B cell (primary cell): ENCODE results near the gene CARD10. TPM values are rescaled to one million over a fixed set of nuclear protein-coding genes. Genes with fewer than 3 reads are reported as not detected.

ENCODE experiments used
- ATAC-seq: fragments of 200-7000 bp; cut with Tn5 transposase; one replicate; pipeline ENCODE4 v1.10.0; 2021; ENCODE audit warnings: low read depth, mild to moderate bottlenecking, moderate number of reproducible peaks, moderate library complexity
- CTCF ChIA-PET: fragments of 350-600 bp; sonication (Branson Sonifier 250); formaldehyde crosslinking; loops from one replicate; lab custom pipeline; 2021; ENCODE audit warnings: antibody characterized with exemption, inconsistent platforms; lab: Charles Lee
- POLR2A ChIA-PET: fragments of 350-600 bp; sonication (Branson Sonifier 250); formaldehyde crosslinking; loops from one replicate; lab custom pipeline; 2021; ENCODE audit warnings: antibody characterized with exemption; lab: Charles Lee
- DNase-seq: peaks from one replicate; pipeline ENCODE4 v3.0.0; 2013
- H2AFZ ChIP-seq: 2 replicates; pipeline ENCODE4 v1.6.1; 2012; ENCODE audit warnings: mild to moderate bottlenecking, low read depth, low read length; ENCODE audit not compliant: insufficient read depth, poor library complexity, severe bottlenecking
- H3K27ac ChIP-seq, 2 donors: 1 replicate in 1 of 2; 2 replicates in 1 of 2; pipeline ENCODE4 v1.5.1; 2012 to 2013; ENCODE audit warnings: low read length in 2 of 2, mild to moderate bottlenecking in 2 of 2, moderate library complexity in 1 of 2
- H3K27me3 ChIP-seq, 4 experiments: fragments of 200-600 bp in 1 of 4; sonication (generic) in 1 of 4; replicated peaks in 1 of 4; 1 replicate in 2 of 4; 2 replicates in 2 of 4; pipeline versions ENCODE4 v1.6.1 to v1.7.0; 2013 to 2016; ENCODE audit warnings: low read length in 3 of 4, mild to moderate bottlenecking in 2 of 4, mixed read lengths in 1 of 4, moderate library complexity in 1 of 4; ENCODE audit not compliant: insufficient read depth in 4 of 4, control insufficient read depth in 3 of 4; ENCODE audit errors: control extremely low read depth in 1 of 4
- H3K36me3 ChIP-seq, 2 experiments: replicated peaks in 1 of 2; 1 replicate in 1 of 2; 2 replicates in 1 of 2; pipeline versions ENCODE4 v1.6.1 to v1.7.1; 2013; ENCODE audit warnings: low read length in 1 of 2; ENCODE audit not compliant: insufficient read depth in 2 of 2, control insufficient read depth in 1 of 2; ENCODE audit errors: control extremely low read depth in 1 of 2, extremely low read depth in 1 of 2
- H3K4me1 ChIP-seq, 2 donors: fragments of 200-600 bp in 1 of 2; sonication (generic) in 1 of 2; 1 replicate in 1 of 2; 2 replicates in 1 of 2; pipeline versions ENCODE4 v1.5.1 to v1.6.1; 2013 to 2017; ENCODE audit warnings: low read length in 2 of 2; ENCODE audit not compliant: control insufficient read depth in 2 of 2, insufficient read depth in 2 of 2
- H3K4me2 ChIP-seq: replicated peaks from 2 replicates; pipeline ENCODE3; 2012; ENCODE audit warnings: mild to moderate bottlenecking, low read depth, low read length; ENCODE audit not compliant: poor library complexity, severe bottlenecking
- H3K4me3 ChIP-seq, 5 experiments: fragments of 200-600 bp in 1 of 5; sonication (generic) in 1 of 5; 1 replicate in 3 of 5; 2 replicates in 2 of 5; pipeline versions ENCODE4 v1.5.1 to v1.7.0; 2011 to 2016; ENCODE audit warnings: low read length in 4 of 5, mild to moderate bottlenecking in 4 of 5, low read depth in 2 of 5, control low read depth in 1 of 5, moderate library complexity in 1 of 5; ENCODE audit not compliant: insufficient read depth in 1 of 5; ENCODE audit errors: control extremely low read depth in 1 of 5, extremely low read depth in 1 of 5
- H3K79me2 ChIP-seq: fragments of 200-600 bp; sonication (generic); one replicate; pipeline ENCODE4 v1.6.0; 2016; ENCODE audit warnings: low read length; ENCODE audit not compliant: control insufficient read depth, insufficient read depth
- H3K9ac ChIP-seq: fragments of 200-600 bp; sonication (generic); 2 replicates; pipeline ENCODE4 v1.6.1; 2017; ENCODE audit warnings: mild to moderate bottlenecking, low read length, moderate library complexity
- H3K9me3 ChIP-seq, 3 donors: one replicate each; pipeline versions ENCODE4 v1.6.1 to v1.7.1; 2013; ENCODE audit warnings: low read length in 2 of 3; ENCODE audit not compliant: control insufficient read depth in 2 of 3, insufficient read depth in 1 of 3; ENCODE audit errors: control extremely low read depth in 1 of 3
- H4K20me1 ChIP-seq: 2 replicates; pipeline ENCODE4 v1.6.0; 2012; ENCODE audit warnings: mild to moderate bottlenecking, low read length; ENCODE audit not compliant: insufficient read depth, control insufficient read depth, poor library complexity, severe bottlenecking
- H3K27ac Mint-ChIP-seq: one replicate; pipeline ENCODE4 v1.8.0; 2021; ENCODE audit warnings: mixed read lengths
- H3K27me3 Mint-ChIP-seq: one replicate; pipeline ENCODE4 v1.8.0; 2021; ENCODE audit warnings: mixed read lengths
- H3K4me1 Mint-ChIP-seq: one replicate; pipeline ENCODE4 v1.8.0; 2021; ENCODE audit warnings: mixed read lengths
- H3K4me3 Mint-ChIP-seq: one replicate; pipeline ENCODE4 v1.8.0; 2021; ENCODE audit warnings: mixed read lengths
- H3K9me3 Mint-ChIP-seq: one replicate; pipeline ENCODE4 v1.8.0; 2022; ENCODE audit warnings: mixed read lengths; ENCODE audit not compliant: insufficient read depth
- CTCF ChIP-seq: fragments of 200-600 bp; IDR thresholded peaks from one replicate; pipeline ENCODE4 v1.8.0; 2022; ENCODE audit warnings: antibody characterized with exemption, mild to moderate bottlenecking
- EZH2 ChIP-seq: IDR thresholded peaks from 2 replicates; pipeline ENCODE4 v1.6.1; 2012; ENCODE audit warnings: borderline replicate concordance, low read depth, mild to moderate bottlenecking, moderate library complexity, low read length; ENCODE audit not compliant: insufficient read depth, poor library complexity, severe bottlenecking
- WGBS: methylation state at CpG from one replicate; pipeline ENCODE4 v1.1.5; 2013; ENCODE audit warnings: missing lambda C conversion rate; ENCODE audit not compliant: insufficient coverage; 5-methylcytosine and 5-hydroxymethylcytosine counted together
- intact Hi-C: fragments of 100-400 bp; cut with micrococcal nuclease; formaldehyde crosslinking; loops from one replicate; pipeline ENCODE4 v1.10.0; 2022
- polyA plus RNA-seq: library from polyadenylated mRNA; depleted of rRNA; stranded (reverse); fragments of >200 nt; gene quantifications from 2 replicates; pipeline ENCODE4 v1.2.3, GENCODE V29; 2012
- total RNA-seq, 2 donors: library from RNA; stranded (reverse); fragments of 120-200 nt in 1 of 2; gene quantifications; 1 replicate in 1 of 2; 2 replicates in 1 of 2; pipeline versions ENCODE4 v1.2.3 to v1.2.4, GENCODE V29; 2013 to 2022

CARD10 gene
- total and polyA plus RNA-seq, 2 donors (not counting 1 experiment from before 2014, with no cell fraction given) = not detected

- Histone ChIP-seq H3K9ac (no peak overlapping the region), H2AFZ (no peak overlapping the region), H3K27me3 (no peaks in the 10 kb centered on the region), H3K4me3 (no peak overlapping the region), H3K27ac (no peak overlapping the region), H4K20me1 (peaks cover 49% of the 10 kb centered on the region), H3K9me3 (peaks cover 0 to 5% (median 0%) of the 10 kb centered on the region in 3 donors), H3K79me2 (no peaks in the 10 kb centered on the region), H3K36me3 (peaks cover 0 to 66% of the 10 kb centered on the region in 2 experiments), H3K4me2 (no peak overlapping the region), H3K4me1 (no peaks in the 10 kb centered on the region)
- no peak overlapping the region for H3K4me3 Mint-ChIP-seq
- no peaks in the 10 kb centered on the region for H3K27me3 Mint-ChIP-seq
- no peak for TF ChIP-seq CTCF
- TF ChIP-seq EZH2 = no peak
- H3K9me3 Mint-ChIP-seq = no peaks in the 10 kb centered on the region
- DNase-seq = no peak
- ChIA-PET CTCF (interaction anchor here (0.8 to 5.4 kb wide), 21 partner anchors 9 to 524 kb away, joined by 3 to 103 read pairs (median 5); partner anchors contain the start of genes LGALS2 and MFNG), POLR2A (interaction anchor here (0.9 to 1.5 kb wide), 4 partner anchors 14 to 27 kb away, joined by 3 to 5 read pairs (median 3); partner anchors contain the start of gene MFNG)
- intact Hi-C loops = loop anchor here (1.0 kb wide), 2 partner anchors 14 to 95 kb away; partner anchors contain the start of gene MFNG
- ATAC-seq = no peak
- H3K27ac Mint-ChIP-seq = no peak overlapping the region
- peaks cover 10% of the 10 kb centered on the region for H3K4me1 Mint-ChIP-seq
- 91% methylated on average over 6 of the region's 9 CpGs for WGBS
Measured at GRCh38 chr22:37471727-37472417, 47.3 kb downstream of the CARD10 start.

GRCh38 chr22:37470087-37470445 is 49.1 kb downstream of the CARD10 start:
- no peaks in the 10 kb centered on the region for H3K79me2 ChIP-seq
- ChIA-PET CTCF (interaction anchor here (0.6 to 4.6 kb wide), 3 partner anchors 16 to 88 kb away, joined by 4 to 34 read pairs (median 5); partner anchors contain the start of gene MFNG), POLR2A (no interaction called here)
- Mint-ChIP-seq H3K27ac (no peak overlapping the region), H3K27me3 (no peaks in the 10 kb centered on the region), H3K4me3 (no peak overlapping the region), H3K9me3 (no peaks in the 10 kb centered on the region), H3K4me1 (peaks cover 15% of the 10 kb centered on the region)
- H3K4me1 ChIP-seq = no peaks in the 10 kb centered on the region
- H3K27ac ChIP-seq = no peak overlapping the region
- no peaks in the 10 kb centered on the region for H3K27me3 ChIP-seq
- no peak for DNase-seq
- ATAC-seq = no peak
- H3K36me3 ChIP-seq = peaks cover 0 to 59% of the 10 kb centered on the region in 2 experiments
- 98% methylated on average over 5 of the region's 5 CpGs for WGBS
- no peak overlapping the region for H2AFZ ChIP-seq
- H3K9me3 ChIP-seq = peaks cover 0 to 5% (median 0%) of the 10 kb centered on the region in 3 donors
- TF ChIP-seq CTCF = no peak
- intact Hi-C loops = no loop called here
- H3K4me3 ChIP-seq = no peak overlapping the region
- peaks cover 40% of the 10 kb centered on the region for H4K20me1 ChIP-seq
- no peak overlapping the region for H3K9ac ChIP-seq
- H3K4me2 ChIP-seq = no peak overlapping the region
